PC-9 (cell line): Measurements from ENCODE around the gene IGF2R. TPM values are rescaled to one million over a fixed set of nuclear protein-coding genes. Genes with fewer than 3 reads are reported as not detected.

Experiments
- BruUV-seq: library from RNA; stranded (reverse); fragments of 400-500 nt; replicated peaks from 2 replicates; lab custom pipeline; 2021; lab: Mats Ljungman, UMichigan
- CTCF ChIA-PET: fragments of 300-600 bp; sonication (Branson Sonifier 250); formaldehyde crosslinking; loops from one replicate; lab custom pipeline; 2022; ENCODE audit warnings: antibody characterized with exemption; lab: Charles Lee
- POLR2A ChIA-PET: fragments of 300-600 bp; sonication (Branson Sonifier 250); formaldehyde crosslinking; loops from one replicate; lab custom pipeline; 2022; ENCODE audit warnings: antibody characterized with exemption; ENCODE audit not compliant: unreplicated experiment; lab: Charles Lee
- DNase-seq, 2 experiments: peaks; one replicate each; pipeline versions ENCODE4 v3.0.0 to v3.0.0-alpha.2; 2015 to 2022; ENCODE audit warnings: mixed read lengths in 1 of 2
- H2AFZ ChIP-seq: fragments of 200-600 bp; sonication (generic); 2 replicates; pipeline ENCODE4 v1.8.1; 2017; ENCODE audit warnings: antibody characterized with exemption
- H3F3A ChIP-seq: fragments of 200-600 bp; sonication (generic); 2 replicates; pipeline ENCODE4 v1.8.1; 2017; ENCODE audit warnings: antibody characterized with exemption, mild to moderate bottlenecking, low read depth; ENCODE audit not compliant: insufficient read depth
- H3K27ac ChIP-seq: fragments of 200-600 bp; sonication (generic); 2 replicates; pipeline ENCODE4 v1.6.1; 2016; ENCODE audit warnings: mixed run types
- H3K27me3 ChIP-seq: fragments of 200-600 bp; sonication (generic); 2 replicates; pipeline ENCODE4 v1.6.1; 2016; ENCODE audit warnings: low read depth, mixed run types; ENCODE audit not compliant: insufficient read depth
- H3K36me3 ChIP-seq: fragments of 200-600 bp; sonication (generic); 2 replicates; pipeline ENCODE4 v1.6.1; 2016; ENCODE audit warnings: low read depth, mixed run types
- H3K4me1 ChIP-seq: fragments of 200-600 bp; sonication (generic); replicated peaks from 2 replicates; pipeline ENCODE4 v1.6.1; 2016; ENCODE audit warnings: mixed run types; ENCODE audit not compliant: insufficient read depth
- H3K4me2 ChIP-seq: fragments of 200-600 bp; sonication (generic); 2 replicates; pipeline ENCODE4 v1.6.1; 2017; ENCODE audit warnings: mixed run types
- H3K4me3 ChIP-seq: fragments of 200-600 bp; sonication (generic); 2 replicates; pipeline ENCODE4 v1.6.1; 2016; ENCODE audit warnings: mixed run types
- H3K79me2 ChIP-seq: fragments of 200-600 bp; sonication (generic); 2 replicates; pipeline ENCODE4 v1.6.1; 2017; ENCODE audit warnings: low read depth, mixed run types
- H3K9me2 ChIP-seq: fragments of 200-600 bp; sonication (generic); 2 replicates; pipeline ENCODE4 v1.8.1; 2017; ENCODE audit warnings: mild to moderate bottlenecking; ENCODE audit not compliant: insufficient read depth
- H3K9me3 ChIP-seq: fragments of 200-600 bp; sonication (generic); 2 replicates; pipeline ENCODE4 v1.8.1; 2016; ENCODE audit warnings: low read depth; ENCODE audit not compliant: insufficient read depth
- H4K20me1 ChIP-seq: fragments of 200-600 bp; sonication (generic); 2 replicates; pipeline ENCODE4 v1.8.1; 2017; ENCODE audit not compliant: insufficient read depth
- EZH2 ChIP-seq: fragments of 200-600 bp; sonication (generic); IDR thresholded peaks from 2 replicates; pipeline ENCODE4 v1.8.0; 2017; ENCODE audit warnings: antibody characterized with exemption, low read depth
- intact Hi-C: fragments of 100-400 bp; cut with micrococcal nuclease; formaldehyde crosslinking; loops from one replicate; pipeline ENCODE4 v1.10.0; 2022; ENCODE audit not compliant: unreplicated experiment
- total RNA-seq: library from RNA; stranded (reverse); gene quantifications from 2 replicates; pipeline ENCODE4 v1.2.3, GENCODE V29; 2021
- TF ChIP-seq, protein P1 (sequence below): fragments of 200-600 bp; sonication (generic); conservative IDR thresholded peaks from 2 replicates; pipeline ENCODE4 v1.6.1; 2017; ENCODE audit warnings: mixed run types, antibody characterized with exemption, mild to moderate bottlenecking, moderate library complexity

The IGF2R gene
- total RNA-seq, 1 experiment from 2014 or later: 53.1 TPM

DNA sequence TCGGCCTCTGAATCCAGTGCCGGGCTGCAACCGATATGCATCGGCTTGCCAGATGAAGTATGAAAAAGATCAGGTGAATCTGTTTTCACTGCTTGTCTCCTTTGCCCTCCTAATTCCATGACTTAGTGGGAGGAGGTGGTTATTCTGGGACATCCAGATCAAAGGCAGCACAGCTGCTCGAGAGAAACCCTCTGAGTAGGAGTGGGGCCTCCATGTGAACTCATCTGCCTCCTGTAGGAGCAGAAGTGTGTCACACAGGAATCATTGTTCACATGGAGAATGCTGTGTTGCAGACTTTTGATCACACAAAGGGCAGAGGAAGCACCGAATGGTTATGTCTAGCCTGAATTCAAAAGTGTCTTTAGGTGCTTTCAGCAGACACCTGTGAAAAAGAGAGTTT, 79.6 kb downstream of the IGF2R start:
- no peak for DNase-seq
- ChIA-PET POLR2A (no interaction called here), CTCF (no interaction called here)
- Histone ChIP-seq H3K4me3 (no peak overlapping the region), H3F3A (no peaks in the 10 kb centered on the region), H3K4me1 (no peaks in the 10 kb centered on the region), H3K9me2 (no peaks in the 10 kb centered on the region), H2AFZ (no peak overlapping the region), H3K9me3 (no peaks in the 10 kb centered on the region), H3K79me2 (no peaks in the 10 kb centered on the region), H3K27ac (no peak overlapping the region), H3K27me3 (no peaks in the 10 kb centered on the region), H3K36me3 (peaks cover 11% of the 10 kb centered on the region; the same call in 1 of the 2 replicates), H4K20me1 (no peaks in the 10 kb centered on the region), H3K4me2 (no peak overlapping the region)
- TF ChIP-seq, protein P1, sequence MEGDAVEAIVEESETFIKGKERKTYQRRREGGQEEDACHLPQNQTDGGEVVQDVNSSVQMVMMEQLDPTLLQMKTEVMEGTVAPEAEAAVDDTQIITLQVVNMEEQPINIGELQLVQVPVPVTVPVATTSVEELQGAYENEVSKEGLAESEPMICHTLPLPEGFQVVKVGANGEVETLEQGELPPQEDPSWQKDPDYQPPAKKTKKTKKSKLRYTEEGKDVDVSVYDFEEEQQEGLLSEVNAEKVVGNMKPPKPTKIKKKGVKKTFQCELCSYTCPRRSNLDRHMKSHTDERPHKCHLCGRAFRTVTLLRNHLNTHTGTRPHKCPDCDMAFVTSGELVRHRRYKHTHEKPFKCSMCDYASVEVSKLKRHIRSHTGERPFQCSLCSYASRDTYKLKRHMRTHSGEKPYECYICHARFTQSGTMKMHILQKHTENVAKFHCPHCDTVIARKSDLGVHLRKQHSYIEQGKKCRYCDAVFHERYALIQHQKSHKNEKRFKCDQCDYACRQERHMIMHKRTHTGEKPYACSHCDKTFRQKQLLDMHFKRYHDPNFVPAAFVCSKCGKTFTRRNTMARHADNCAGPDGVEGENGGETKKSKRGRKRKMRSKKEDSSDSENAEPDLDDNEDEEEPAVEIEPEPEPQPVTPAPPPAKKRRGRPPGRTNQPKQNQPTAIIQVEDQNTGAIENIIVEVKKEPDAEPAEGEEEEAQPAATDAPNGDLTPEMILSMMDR: no peak
- TF ChIP-seq EZH2: no peak
- BruUV-seq: no TSS peak
- intact Hi-C loops: no loop called here

- Histone ChIP-seq H4K20me1 (no peaks in the 10 kb centered on the region), H3K27me3 (no peaks in the 10 kb centered on the region), H3K4me2 (no peak overlapping the region), H3K27ac (no peak overlapping the region), H3K9me2 (no peaks in the 10 kb centered on the region), H3K4me3 (no peak overlapping the region), H3K9me3 (no peaks in the 10 kb centered on the region), H3K79me2 (no peaks in the 10 kb centered on the region), H3F3A (no peaks in the 10 kb centered on the region), H3K4me1 (no peaks in the 10 kb centered on the region), H2AFZ (no peak overlapping the region), H3K36me3 (0 out of 2 replicates have a peak, but pooled peaks cover 8% of the 10 kb centered on the region)
- POLR2A ChIA-PET: no interaction called here
- TF ChIP-seq, protein P1: no peak
- TF ChIP-seq EZH2: no peak
- BruUV-seq: no TSS peak
- intact Hi-C loops: no loop called here
- DNase-seq: no peak
- CTCF ChIA-PET: no interaction called here
Observed at GRCh38 chr6:160049346-160049745, 80.5 kb downstream of the IGF2R start.

DNA sequence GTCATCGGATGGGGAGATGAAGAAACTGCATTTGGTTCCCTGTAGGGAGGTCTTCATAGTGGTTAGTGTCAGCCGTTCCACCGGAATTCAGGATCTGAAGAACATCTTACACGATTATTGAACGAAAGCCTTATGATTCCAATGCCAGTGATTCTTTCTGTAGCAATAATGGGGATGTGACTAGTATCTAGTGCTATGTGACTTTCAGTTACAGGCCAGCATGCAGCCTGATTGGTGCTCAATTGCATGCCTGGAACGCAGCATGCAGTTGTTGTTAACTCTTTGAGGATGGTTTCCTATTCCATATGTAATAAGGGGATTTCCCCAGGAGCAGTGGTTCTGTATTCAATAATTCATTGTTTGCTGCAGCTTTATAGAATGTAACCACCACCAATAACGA, 81.1 kb downstream of the IGF2R start:
- no peak overlapping the region for H2AFZ ChIP-seq
- TF ChIP-seq, protein P1: no peak
- no peak for TF ChIP-seq EZH2
- no peaks in the 10 kb centered on the region for H3K27me3 ChIP-seq
- no peak for DNase-seq
- BruUV-seq: no TSS peak
- H3K9me3 ChIP-seq: no peaks in the 10 kb centered on the region
- no peaks in the 10 kb centered on the region for H4K20me1 ChIP-seq
- ChIA-PET POLR2A (no interaction called here), CTCF (no interaction called here)
- no peak overlapping the region for H3K4me3 ChIP-seq
- no peaks in the 10 kb centered on the region for H3F3A ChIP-seq
- H3K27ac ChIP-seq: no peak overlapping the region
- H3K4me2 ChIP-seq: no peak overlapping the region
- H3K36me3 ChIP-seq: 0 out of 2 replicates have a peak, but pooled peaks cover under 1% of the 10 kb centered on the region
- no peaks in the 10 kb centered on the region for H3K9me2 ChIP-seq
- no peaks in the 10 kb centered on the region for H3K4me1 ChIP-seq
- no peaks in the 10 kb centered on the region for H3K79me2 ChIP-seq
- intact Hi-C loops: no loop called here
